ENCODE results near the gene L3MBTL4. TPM values are rescaled to one million over a fixed set of nuclear protein-coding genes. Genes with fewer than 3 reads are reported as not detected.
"Not testable (repeated sequence)": the region's sequence is repeated elsewhere in the genome, so short reads cannot be mapped to it uniquely, and the experiment has no call there.

Gene L3MBTL4
- total RNA-seq, 4 donors from 2014 or later = 3.6 to 9.0 (median 5.0) TPM

- intact Hi-C loops (cut with DNase I) = no loop called here
- TF ChIP-seq POLR2A (IDR thresholded peaks at IDR 0.05) = no peak
- peak in 1 of 6 experiments; percentile 59 for TF ChIP-seq CTCF (IDR thresholded peaks at IDR 0.05)
- Histone ChIP-seq H3K4me3 (no peak overlapping the region), H3K36me3 (no peaks in the 10 kb centered on the region), H3K27ac (peak overlapping the region in 1 of 4 donors; percentile 30), H3K9me3 (no peaks in the 10 kb centered on the region), H3K4me1 (peaks cover 5 to 52% (median 15%) of the 10 kb centered on the region in 3 donors), H3K27me3 (no peaks in the 10 kb centered on the region)
- WGBS, 2 donors = 85 to 88% methylated on average over 1 of the region's 1 CpG
- no peak for DNase-seq
These were observed 214.9 kb downstream of the L3MBTL4 start for GRCh38 chr18:6199777-6200176.

GRCh38 chr18:6198585-6198984, 216.1 kb downstream of the L3MBTL4 start:
- Histone ChIP-seq H3K27ac (no peak overlapping the region), H3K27me3 (no peaks in the 10 kb centered on the region), H3K4me1 (peaks cover 0 to 41% (median 9%) of the 10 kb centered on the region in 3 donors), H3K36me3 (no peaks in the 10 kb centered on the region), H3K4me3 (no peak overlapping the region), H3K9me3 (no peaks in the 10 kb centered on the region)
- TF ChIP-seq CTCF (IDR thresholded peaks at IDR 0.05) = no peak
- TF ChIP-seq POLR2A (IDR thresholded peaks at IDR 0.05) = no peak
- intact Hi-C loops (cut with DNase I) = no loop called here
- WGBS, 2 donors = 89% methylated on average over 1 of the region's 1 CpG
- no peak for DNase-seq

- no peak for DNase-seq
- TF ChIP-seq CTCF (IDR thresholded peaks at IDR 0.05) = no peak
- TF ChIP-seq POLR2A (IDR thresholded peaks at IDR 0.05) = no peak
- WGBS, 2 donors = 88 to 90% methylated on average over 1 of the region's 2 CpGs
- intact Hi-C loops (cut with DNase I) = no loop called here
- peaks cover 0 to 4% (median 0%) of the 10 kb centered on the region in 3 donors for H3K36me3 ChIP-seq
- H3K4me1 ChIP-seq = peaks cover 0 to 7% (median 0%) of the 10 kb centered on the region in 3 donors
- H3K27ac ChIP-seq = no peak overlapping the region
- H3K4me3 ChIP-seq = no peak overlapping the region
- no peaks in the 10 kb centered on the region for H3K9me3 ChIP-seq
- H3K27me3 ChIP-seq = no peaks in the 10 kb centered on the region
These were observed 220.1 kb downstream of the L3MBTL4 start for GRCh38 chr18:6194640-6195039.

DNA sequence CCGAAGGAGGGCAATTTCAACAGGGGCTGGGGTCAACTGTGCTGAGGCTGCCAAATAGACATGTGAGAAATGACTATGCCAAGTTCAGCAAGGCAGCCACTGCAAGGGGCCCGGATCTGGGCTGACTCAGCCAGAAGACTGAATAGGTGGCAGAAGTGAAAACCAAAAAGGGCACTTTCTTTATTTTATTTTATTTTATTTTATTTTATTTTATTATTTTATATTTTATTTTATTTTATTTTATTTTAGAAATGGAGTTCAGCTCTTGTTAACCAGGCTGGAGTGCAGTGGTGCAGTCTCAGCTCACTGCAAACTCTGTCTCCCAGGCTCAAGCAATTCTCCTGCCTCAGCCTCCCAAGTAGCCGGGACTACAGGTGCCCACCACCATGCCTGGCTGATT, 228.9 kb downstream of the L3MBTL4 start:
- H3K27ac ChIP-seq; intact Hi-C loops (cut with DNase I); DNase-seq; H3K4me1 ChIP-seq; H3K36me3 ChIP-seq; H3K9me3 ChIP-seq; H3K27me3 ChIP-seq; H3K4me3 ChIP-seq: not testable (repeated sequence)
- 88% methylated on average over 3 of the region's 3 CpGs for WGBS, 2 donors

DNA sequence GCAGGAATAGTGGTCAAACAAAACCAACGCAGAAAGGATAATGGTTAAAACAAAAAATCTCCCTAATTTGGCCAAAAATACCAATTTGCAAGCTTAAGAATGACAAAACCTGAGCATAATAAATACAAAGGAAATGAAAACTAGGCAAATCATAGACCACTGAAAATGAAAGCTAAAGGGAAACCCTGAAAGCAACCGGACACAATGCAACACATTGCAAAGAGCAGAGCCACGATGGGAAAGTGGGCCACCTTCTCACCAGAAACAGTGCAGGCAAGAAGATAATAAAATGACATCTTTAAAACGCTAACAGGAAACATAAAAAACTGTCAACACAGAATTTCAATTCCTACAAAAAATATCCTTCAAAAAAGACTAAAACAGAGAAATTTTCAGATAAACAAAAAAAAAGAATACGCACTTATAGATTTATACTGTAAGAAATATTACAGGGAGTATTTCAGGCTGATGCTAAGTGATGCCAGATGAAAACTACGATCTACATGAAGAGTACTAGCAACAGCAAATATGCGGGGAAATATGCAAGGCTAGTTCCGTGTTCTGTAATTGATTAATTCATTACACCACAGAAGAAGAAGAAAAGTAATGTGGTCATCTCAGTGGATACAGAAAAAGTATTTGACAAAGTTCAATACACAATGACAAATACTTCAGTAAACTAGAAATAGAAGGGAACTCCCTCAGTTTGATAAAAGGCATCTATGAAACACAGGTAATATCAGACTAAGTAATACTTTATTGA, 239.5 kb downstream of the L3MBTL4 start:
- H3K27me3 ChIP-seq = no peaks in the 10 kb centered on the region
- H3K27ac ChIP-seq = no peak overlapping the region
- intact Hi-C loops (cut with DNase I) = no loop called here
- H3K4me3 ChIP-seq = no peak overlapping the region
- TF ChIP-seq CTCF (IDR thresholded peaks at IDR 0.05) = no peak
- TF ChIP-seq POLR2A (IDR thresholded peaks at IDR 0.05) = no peak
- H3K36me3 ChIP-seq = peaks cover 0 to 7% (median 0%) of the 10 kb centered on the region in 3 donors
- no peak for DNase-seq
- H3K9me3 ChIP-seq = no peaks in the 10 kb centered on the region
- H3K4me1 ChIP-seq = no peaks in the 10 kb centered on the region
- WGBS, 2 donors = 91 to 92% methylated on average over 8 of the region's 8 CpGs

Data from esophagus squamous epithelium (tissue), 5 donors.